ENCODE measurements around the gene HTRA3.
"Not testable (repeated sequence)": the region's sequence is repeated elsewhere in the genome, so short reads cannot be mapped to it uniquely, and the experiment has no call there.

The HTRA3 gene

GRCh38 chr4:8347660-8348059 is 78.1 kb downstream of the HTRA3 start (continued):
- TF ChIP-seq ZNF391 (tag by site-specific recombination; IDR thresholded peaks at IDR 0.05; ENCODE audit: borderline replicate concordance, low read depth) (no peak), SP3 (tag by site-specific recombination; IDR thresholded peaks at IDR 0.05) (no peak), ZNF302 (tag by site-specific recombination; IDR thresholded peaks at IDR 0.05; ENCODE audit: low read depth) (no peak), ZNF140 (tag by site-specific recombination; IDR thresholded peaks at IDR 0.05) (no peak), ZNF354C (tag by site-specific recombination; IDR thresholded peaks at IDR 0.05; ENCODE audit: borderline replicate concordance, low read depth) (no peak), ZNF24 (tag by site-specific recombination; IDR thresholded peaks at IDR 0.05) (no peak), ZNF423 (tag by site-specific recombination; IDR thresholded peaks at IDR 0.05) (no peak), FEZF1 (tag by site-specific recombination; IDR thresholded peaks at IDR 0.05) (no peak), GLI4 (tag by site-specific recombination; IDR thresholded peaks at IDR 0.05) (no peak)

GRCh38 chr4:8348071-8348470 is 78.5 kb downstream of the HTRA3 start:
- Histone ChIP-seq H3K4me1 (ENCODE audit: control insufficient read depth, insufficient read depth, low read length) (no peaks in the 10 kb centered on the region), H3K27ac (ENCODE audit: extremely low read depth, low read depth, low read length) (no peak overlapping the region), H3K4me3 (ENCODE audit: low read depth, low read length) (no peak overlapping the region), H3K36me3 (ENCODE audit: control insufficient read depth in 2 of 2, insufficient read depth in 1 of 2, low read length in 2 of 2) (no peaks in the 10 kb centered on the region), H3K9me3 (ENCODE audit: control insufficient read depth, insufficient read depth, low read depth, low read length) (no peaks in the 10 kb centered on the region)
- TF ChIP-seq ZNF280C (tag by site-specific recombination; IDR thresholded peaks at IDR 0.05) (no peak), RBAK (tag by site-specific recombination; IDR thresholded peaks at IDR 0.05) (no peak)
- ChIA-PET POLR2A (no interaction called here), CTCF (interaction anchor here (0.7 kb wide), 1 partner anchor 146 kb away, joined by 4 read pairs; no protein-coding TSS in a partner anchor)

- POLR2A ChIA-PET; CTCF ChIA-PET; H3K9me3 ChIP-seq (ENCODE audit: control insufficient read depth, insufficient read depth, low read depth, low read length); H3K36me3 ChIP-seq (ENCODE audit: control insufficient read depth in 2 of 2, insufficient read depth in 1 of 2, low read length in 2 of 2); H3K4me3 ChIP-seq (ENCODE audit: low read depth, low read length); H3K27ac ChIP-seq (ENCODE audit: extremely low read depth, low read depth, low read length); H3K4me1 ChIP-seq (ENCODE audit: control insufficient read depth, insufficient read depth, low read length): not testable (repeated sequence)
Observed at GRCh38 chr4:8349236-8349635, 79.7 kb downstream of the HTRA3 start.

- H3K9me3 ChIP-seq (ENCODE audit: control insufficient read depth, insufficient read depth, low read depth, low read length) = no peaks in the 10 kb centered on the region
- ChIA-PET POLR2A (no interaction called here), CTCF (no interaction called here)
- no peaks in the 10 kb centered on the region for H3K4me1 ChIP-seq (ENCODE audit: control insufficient read depth, insufficient read depth, low read length)
- no peak overlapping the region for H3K27ac ChIP-seq (ENCODE audit: extremely low read depth, low read depth, low read length)
- TF ChIP-seq ZNF266 (tag by site-specific recombination; IDR thresholded peaks at IDR 0.05; ENCODE audit: low read depth) (no peak), ZFP3 (tag by site-specific recombination; IDR thresholded peaks at IDR 0.05; ENCODE audit: low read depth) (no peak), ZNF366 (tag by site-specific recombination; conservative IDR thresholded peaks at IDR 0.05) (no peak), ZNF324 (tag by site-specific recombination; IDR thresholded peaks at IDR 0.05) (no peak), PRDM10 (tag by site-specific recombination; IDR thresholded peaks at IDR 0.05) (peak; percentile 93), ZNF133 (tag by site-specific recombination; IDR thresholded peaks at IDR 0.05) (no peak)
- H3K4me3 ChIP-seq (ENCODE audit: low read depth, low read length) = no peak overlapping the region
- H3K36me3 ChIP-seq (ENCODE audit: control insufficient read depth in 2 of 2, insufficient read depth in 1 of 2, low read length in 2 of 2) = no peaks in the 10 kb centered on the region
Observed at GRCh38 chr4:8349664-8350236, 80.2 kb downstream of the HTRA3 start.

Data from HEK293 (cell line).